Measurements from ENCODE around the gene GLTPD2. TPM values are rescaled to one million over a fixed set of nuclear protein-coding genes. Genes with fewer than 3 reads are reported as not detected.

Gene GLTPD2
- total RNA-seq (under 1 TPM in 1 of 10 donors, not detected in 9; 0.25 TPM), polyA plus RNA-seq (not detected)
- long read RNA-seq, donor 1, result 0 reads
- long read RNA-seq, donor 2, result 0 reads
- long read RNA-seq, donor 3, result 0 reads

DNA sequence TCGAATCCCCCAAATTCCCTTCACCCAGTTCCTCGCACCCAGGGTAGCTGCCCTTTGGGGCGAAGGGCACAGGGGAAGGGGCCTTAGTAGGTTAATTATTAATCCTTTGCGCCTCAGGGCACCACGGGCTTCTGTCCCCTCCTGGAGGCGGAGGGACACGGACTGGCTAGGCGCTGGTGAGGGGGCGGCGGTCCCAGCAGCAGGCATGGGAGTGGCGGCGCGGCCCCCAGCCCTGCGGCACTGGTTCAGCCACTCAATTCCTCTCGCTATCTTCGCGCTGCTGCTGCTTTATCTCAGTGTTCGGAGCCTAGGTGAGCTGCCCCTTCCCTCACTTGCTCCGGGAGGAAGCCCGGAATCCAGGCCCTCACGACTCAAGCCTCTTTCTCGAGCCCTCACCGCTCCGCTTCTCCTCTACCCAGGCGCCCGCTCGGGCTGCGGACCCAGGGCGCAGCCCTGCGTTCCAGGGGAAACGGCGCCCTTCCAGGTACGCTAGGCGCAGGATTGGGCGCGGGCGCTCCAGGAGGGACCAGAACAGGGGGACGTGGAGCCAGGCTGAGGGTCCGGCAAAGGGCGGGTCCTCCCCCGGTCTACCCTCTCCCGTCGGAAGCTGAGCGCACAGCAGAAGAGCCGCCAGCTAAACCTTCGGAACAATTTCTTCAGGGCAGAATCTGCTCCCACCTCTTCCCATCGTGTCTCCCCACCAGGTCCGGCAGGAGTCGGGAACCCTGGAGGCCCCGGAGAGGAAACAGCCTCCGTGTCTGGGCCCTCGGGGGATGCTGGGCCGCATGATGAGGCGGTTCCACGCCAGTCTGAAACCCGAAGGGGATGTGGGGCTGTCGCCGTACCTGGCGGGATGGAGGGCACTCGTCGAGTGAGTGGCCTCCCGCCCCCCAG, at the start of gene GLTPD2:
Gene GLTPD2 (plus strand): TSS at position 158 of the 894 bp plus-strand sequence. CDS start 48 bp downstream, at position 206.
- TF ChIP-seq, protein P1, sequence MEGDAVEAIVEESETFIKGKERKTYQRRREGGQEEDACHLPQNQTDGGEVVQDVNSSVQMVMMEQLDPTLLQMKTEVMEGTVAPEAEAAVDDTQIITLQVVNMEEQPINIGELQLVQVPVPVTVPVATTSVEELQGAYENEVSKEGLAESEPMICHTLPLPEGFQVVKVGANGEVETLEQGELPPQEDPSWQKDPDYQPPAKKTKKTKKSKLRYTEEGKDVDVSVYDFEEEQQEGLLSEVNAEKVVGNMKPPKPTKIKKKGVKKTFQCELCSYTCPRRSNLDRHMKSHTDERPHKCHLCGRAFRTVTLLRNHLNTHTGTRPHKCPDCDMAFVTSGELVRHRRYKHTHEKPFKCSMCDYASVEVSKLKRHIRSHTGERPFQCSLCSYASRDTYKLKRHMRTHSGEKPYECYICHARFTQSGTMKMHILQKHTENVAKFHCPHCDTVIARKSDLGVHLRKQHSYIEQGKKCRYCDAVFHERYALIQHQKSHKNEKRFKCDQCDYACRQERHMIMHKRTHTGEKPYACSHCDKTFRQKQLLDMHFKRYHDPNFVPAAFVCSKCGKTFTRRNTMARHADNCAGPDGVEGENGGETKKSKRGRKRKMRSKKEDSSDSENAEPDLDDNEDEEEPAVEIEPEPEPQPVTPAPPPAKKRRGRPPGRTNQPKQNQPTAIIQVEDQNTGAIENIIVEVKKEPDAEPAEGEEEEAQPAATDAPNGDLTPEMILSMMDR (IDR thresholded peaks at IDR 0.05), result no peak
- H3K4me1 ChIP-seq, result peaks cover 16 to 50% (median 44%) of the 10 kb centered on the region in 9 donors
- intact Hi-C loops (cut with DNase I), result loop anchor here (2.0 to 10.0 kb wide), 8 partner anchors 47 to 113 kb away; partner anchors contain the start of genes MED11 (in 6 of the 10), ARRB2 (in 2 of the 10), CXCL16 (in 2 of the 10) and ZMYND15 (in 2 of the 10)
- peaks cover 0 to 50% (median 19%) of the 10 kb centered on the region in 7 donors for H3K27me3 ChIP-seq
- peak within 1 kb of the TSS; percentile 92 to 99 (median 97) for H3K27ac ChIP-seq
- peak in 3 of 8 donors; percentile 0 to 3 (median 1) for ATAC-seq
- H3K9me3 ChIP-seq, result no peaks in the 10 kb centered on the region
- DNase-seq, result no peak
- 30 to 42% methylated on average over 62 of the region's 62 CpGs for WGBS, 2 donors
- peak within 1 kb of the TSS; percentile 19 to 91 (median 74) for H3K4me3 ChIP-seq
- H3K36me3 ChIP-seq, result no peaks in the 10 kb centered on the region

DNA sequence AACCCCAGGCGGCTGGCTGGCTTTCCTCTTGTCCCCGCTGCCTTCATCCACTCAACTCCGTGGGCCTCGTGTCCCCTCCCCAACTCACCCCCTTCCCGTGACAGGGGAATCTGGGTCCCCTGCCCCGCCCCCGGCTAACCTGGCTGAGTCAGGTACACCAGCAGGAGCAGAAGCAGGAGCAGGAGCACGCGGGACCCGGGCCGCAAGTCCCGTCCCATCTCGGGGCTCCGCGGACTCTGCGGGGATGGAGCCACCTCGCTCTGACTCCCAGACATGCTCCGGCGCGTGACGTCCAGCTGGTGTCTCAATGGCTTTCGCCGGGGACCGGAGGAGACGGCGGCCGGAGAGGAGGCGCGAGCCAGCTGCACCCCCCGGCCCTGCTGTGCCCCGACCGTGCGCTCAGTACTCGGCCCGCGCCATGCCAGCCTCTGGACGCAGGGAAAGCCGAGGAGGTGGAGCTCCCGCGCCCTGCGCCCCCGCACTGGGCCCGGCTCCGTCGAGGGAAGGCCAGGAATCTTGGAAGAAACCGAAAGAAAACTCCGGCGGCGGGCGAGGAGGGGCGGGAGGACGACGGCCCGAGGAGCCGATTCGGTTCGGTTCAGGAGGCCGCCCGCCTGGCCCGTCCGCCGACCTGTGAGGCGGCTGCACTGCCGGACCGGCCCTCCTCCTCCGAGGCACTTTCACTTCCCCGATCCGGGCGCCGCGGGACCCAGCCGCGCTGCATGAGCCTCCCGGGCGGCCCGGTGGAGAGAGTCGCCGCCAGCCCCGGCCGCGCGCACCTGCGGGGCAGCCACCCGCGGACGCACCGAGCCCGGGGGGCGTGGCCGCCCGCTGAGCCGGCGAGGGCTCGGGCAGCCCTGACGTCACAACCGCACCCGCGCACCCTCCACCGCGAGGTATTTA, 49.4 kb upstream of the GLTPD2 start, which contains the start of the genes CXCL16 and ZMYND15:
Gene CXCL16 (minus strand): TSS at position 807 of the 903 bp plus-strand sequence. CDS start 589 bp downstream, at position 218.
Gene ZMYND15 (plus strand): TSS at position 712 of the 903 bp plus-strand sequence. CDS start 716 bp downstream, outside the sequence.
- Histone ChIP-seq H3K27me3 (peaks cover 0 to 41% (median 8%) of the 10 kb centered on the region in 7 donors), H3K4me3 (peak within 1 kb of the TSS; percentile 50 to 95 (median 84)), H3K4me1 (peaks cover 2 to 48% (median 13%) of the 10 kb centered on the region in 9 donors), H3K36me3 (peaks cover 0 to 10% (median 0%) of the 10 kb centered on the region in 9 donors), H3K9me3 (no peaks in the 10 kb centered on the region), H3K27ac (peak within 1 kb of the TSS in 8 of 10 donors; percentile 1 to 82 (median 71))
- 0 to 1% methylated on average over 94 to 100 of the region's 100 CpGs for WGBS, 2 donors
- TF ChIP-seq, protein P1 (IDR thresholded peaks at IDR 0.05), result no peak
- ATAC-seq (peak; percentile 52 to 76 (median 66)), DNase-seq (peak; percentile 52 to 58)
- intact Hi-C loops (cut with DNase I), result loop anchor here in 6 of 10 donors (5.0 to 10.0 kb wide), 5 partner anchors 43 to 148 kb away; partner anchors contain the start of genes GLTPD2 (in 3 of the 6) and VMO1 (in 3 of the 6)

DNA sequence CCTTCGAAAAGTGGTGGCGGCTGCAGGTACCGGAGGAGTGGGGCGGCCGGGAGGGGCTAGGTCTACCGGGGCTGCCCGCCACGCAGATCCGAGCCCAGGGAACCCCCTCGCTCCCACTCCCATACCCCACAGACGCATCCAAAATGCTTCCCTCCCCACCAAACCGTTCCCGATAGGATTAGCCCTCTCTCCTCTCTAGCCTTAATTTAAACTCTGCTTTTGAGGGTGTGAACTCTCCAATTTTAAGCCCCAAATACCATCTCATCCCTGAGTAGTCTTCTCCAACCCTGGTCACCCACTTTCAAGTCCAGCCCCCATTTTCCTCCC, 48.8 kb upstream of the GLTPD2 start:
- Histone ChIP-seq H3K27me3 (peaks cover 0 to 47% (median 14%) of the 10 kb centered on the region in 7 donors), H3K36me3 (peaks cover 0 to 4% (median 0%) of the 10 kb centered on the region in 9 donors), H3K27ac (peak overlapping the region in 6 of 10 donors; percentile 60 to 82 (median 74)), H3K4me1 (peaks cover 2 to 44% (median 15%) of the 10 kb centered on the region in 9 donors), H3K9me3 (no peaks in the 10 kb centered on the region), H3K4me3 (peak overlapping the region; percentile 50 to 95 (median 84))
- WGBS, 2 donors, result 13 to 17% methylated on average over 13 of the region's 13 CpGs
- DNase-seq, result no peak
- intact Hi-C loops (cut with DNase I), result loop anchor here in 2 of 10 donors (5.0 kb wide), 2 partner anchors 42 to 47 kb away; partner anchors contain the start of genes GLTPD2 (in 1 of the 2) and VMO1 (in 1 of the 2)
- no peak for ATAC-seq
- TF ChIP-seq, protein P1 (IDR thresholded peaks at IDR 0.05), result no peak

All from heart right ventricle (tissue), 16 donors.